LHCN-M2 (cell line): Measurements from ENCODE around the gene KRTAP5-4. TPM values are rescaled to one million over a fixed set of nuclear protein-coding genes. Genes with fewer than 3 reads are reported as not detected.
A peak's percentile ranks its signal among the peaks of the same experiment; 100 is the strongest.
"Not testable (repeated sequence)": the region's sequence is repeated elsewhere in the genome, so short reads cannot be mapped to it uniquely, and the experiment has no call there.

Source experiments
- DNase-seq: peaks from one replicate; pipeline ENCODE4 v3.0.0-alpha.2; 2012; ENCODE audit warnings: low read depth
- total RNA-seq: library from RNA; depleted of rRNA; stranded (reverse); fragments of >200 nt; gene quantifications from 2 replicates; pipeline ENCODE4 v1.2.3, GENCODE V29; 2014

Gene KRTAP5-4
- total RNA-seq, 1 experiment from 2014 or later, result not detected

- DNase-seq, result no peak
These were observed 17.2 kb upstream of the KRTAP5-4 start for GRCh38 chr11:1639102-1639620.

GRCh38 chr11:1638344-1638743 lies 16.4 kb upstream of the KRTAP5-4 start:
- no peak for DNase-seq

GRCh38 chr11:1637628-1638027 lies 15.7 kb upstream of the KRTAP5-4 start:
- no peak for DNase-seq

GRCh38 chr11:1636291-1636950 lies 14.5 kb upstream of the KRTAP5-4 start:
- no peak for DNase-seq

GRCh38 chr11:1633864-1634263 lies 11.9 kb upstream of the KRTAP5-4 start:
- DNase-seq, result no peak

GRCh38 chr11:1632053-1632714 lies 10.2 kb upstream of the KRTAP5-4 start:
- DNase-seq, result no peak

- DNase-seq, result no peak
These were observed 9.2 kb upstream of the KRTAP5-4 start for GRCh38 chr11:1631066-1631568.

- DNase-seq, result peak; percentile 28
These were observed 8.3 kb upstream of the KRTAP5-4 start for GRCh38 chr11:1630271-1630670.

GRCh38 chr11:1629326-1630185 lies 7.6 kb upstream of the KRTAP5-4 start, which contains the start of gene KRTAP5-5:
Gene KRTAP5-5, plus strand, starts transcription at chr11:1629775. Its CDS starts 66 bp downstream, at chr11:1629841.
- no peak for DNase-seq

GRCh38 chr11:1628506-1629325 lies 6.8 kb upstream of the KRTAP5-4 start:
- peak; percentile 13 for DNase-seq

GRCh38 chr11:1625541-1625940 lies 3.6 kb upstream of the KRTAP5-4 start:
- no peak for DNase-seq

- DNase-seq, result no peak
These were observed 2.7 kb upstream of the KRTAP5-4 start for GRCh38 chr11:1624621-1625020.

GRCh38 chr11:1623716-1624115 lies 1.8 kb upstream of the KRTAP5-4 start:
- DNase-seq, result no peak

GRCh38 chr11:1619449-1619848 lies 2.5 kb downstream of the KRTAP5-4 start:
- no peak for DNase-seq

GRCh38 chr11:1618231-1618630 lies 3.7 kb downstream of the KRTAP5-4 start:
- DNase-seq, result no peak

GRCh38 chr11:1608363-1608762 lies 13.6 kb downstream of the KRTAP5-4 start, which contains the start of gene KRTAP5-3:
Gene KRTAP5-3, minus strand, starts transcription at chr11:1608463. Its CDS starts 78 bp downstream, at chr11:1608385.
- DNase-seq, result no peak

- peak; percentile 42 for DNase-seq
These were observed 14.0 kb downstream of the KRTAP5-4 start for GRCh38 chr11:1607901-1608300.

GRCh38 chr11:1607156-1607845 lies 14.6 kb downstream of the KRTAP5-4 start:
- DNase-seq, result peak; percentile 47

GRCh38 chr11:1605923-1606322 lies 16.0 kb downstream of the KRTAP5-4 start:
- DNase-seq, result not testable (repeated sequence)

- DNase-seq, result no peak
These were observed 17.2 kb downstream of the KRTAP5-4 start for GRCh38 chr11:1604711-1605110.
